GM12891 (cell line): ENCODE results near the gene LYPD6B.

Experiments
- POLR2A ChIP-seq: IDR thresholded peaks from 2 replicates; pipeline ENCODE4 v1.6.1; 2011; ENCODE audit warnings: low read depth, low read length, control low read depth
- SPI1 ChIP-seq: IDR thresholded peaks from 2 replicates; pipeline ENCODE4 v1.6.1; 2011; ENCODE audit warnings: low read depth, low read length, control low read depth

GRCh38 chr2:149146876-149147275 lies 108.4 kb downstream of the LYPD6B start:
- TF ChIP-seq POLR2A = no peak
- no peak for TF ChIP-seq SPI1
